Esophagus squamous epithelium (tissue), 5 donors: ENCODE measurements around the gene MDM1. TPM values are rescaled to one million over a fixed set of nuclear protein-coding genes. Genes with fewer than 3 reads are reported as not detected.

Experiments
- DNase-seq: peaks from one replicate; lab custom pipeline; 2025; lab: John Stamatoyannopoulos, UW
- H3K27ac ChIP-seq, 4 donors: fragments of 200-600 bp; sonication (generic); one replicate each; pipeline ENCODE4 v1.5.1; 2016 to 2019; ENCODE audit warnings: mild to moderate bottlenecking in 1 of 4
- H3K27me3 ChIP-seq, 4 donors: fragments of 200-600 bp; sonication (generic); 1 replicate in 3 of 4; 2 replicates in 1 of 4; pipeline versions ENCODE4 v1.5.1 to v1.6.0; 2017 to 2021; ENCODE audit warnings: antibody characterized with exemption in 1 of 4
- H3K36me3 ChIP-seq, 3 donors: fragments of 200-600 bp; sonication (generic); one replicate each; pipeline ENCODE4 v1.5.1; 2016 to 2019
- H3K4me1 ChIP-seq, 3 donors: fragments of 200-600 bp; sonication (generic); one replicate each; pipeline ENCODE4 v1.5.1; 2017 to 2019
- H3K4me3 ChIP-seq, 4 donors: fragments of 200-600 bp; sonication (generic); 1 replicate in 3 of 4; 2 replicates in 1 of 4; pipeline ENCODE4 v1.5.1; 2016 to 2019; ENCODE audit warnings: mild to moderate bottlenecking in 2 of 4, moderate library complexity in 1 of 4
- H3K9me3 ChIP-seq, 3 donors: fragments of 200-600 bp; sonication (generic); one replicate each; pipeline ENCODE4 v1.5.1; 2016 to 2019
- CTCF ChIP-seq, 6 experiments: fragments of 450-650 bp in 4 of 6; fragments of 200-600 bp in 2 of 6; sonication (generic) in 2 of 6; IDR thresholded peaks; one replicate each; pipeline ENCODE4 v1.5.1; 2016 to 2019; ENCODE audit warnings: antibody characterized with exemption in 6 of 6, mild to moderate bottlenecking in 4 of 6, moderate library complexity in 4 of 6
- POLR2A ChIP-seq, 4 donors: fragments of 450-650 bp; IDR thresholded peaks; one replicate each; pipeline ENCODE4 v1.6.1; 2017; ENCODE audit warnings: antibody characterized with exemption in 4 of 4, mild to moderate bottlenecking in 4 of 4, moderate library complexity in 3 of 4
- WGBS, 2 donors: methylation state at CpG; one replicate each; pipeline ENCODE4 v1.1.5; 2018; 5-methylcytosine and 5-hydroxymethylcytosine counted together
- intact Hi-C: fragments of 100-400 bp; cut with DNase I; formaldehyde crosslinking; loops from one replicate; pipeline ENCODE4 v1.15.0; 2022
- total RNA-seq, 4 donors: library from RNA; depleted of rRNA; stranded (reverse); fragments of >200 nt; gene quantifications; one replicate each; pipeline ENCODE4 v1.1.0, GENCODE V29; 2016
- donor health status: DM: yes; HTN: yes; CAD: no.

Gene MDM1
- total RNA-seq, 4 donors from 2014 or later, result 8.0 to 14.1 (median 10.5) TPM

- Histone ChIP-seq H3K4me1 (no peaks in the 10 kb centered on the region), H3K36me3 (no peaks in the 10 kb centered on the region), H3K9me3 (no peaks in the 10 kb centered on the region), H3K4me3 (no peak overlapping the region), H3K27me3 (no peaks in the 10 kb centered on the region), H3K27ac (no peak overlapping the region)
- 77 to 85% methylated on average over 2 of the region's 2 CpGs for WGBS, 2 donors
- no peak for DNase-seq
- no peak for TF ChIP-seq CTCF (IDR thresholded peaks at IDR 0.05)
- no peak for TF ChIP-seq POLR2A (IDR thresholded peaks at IDR 0.05)
- intact Hi-C loops, result no loop called here
These were observed 62.4 kb downstream of the MDM1 start for GRCh38 chr12:68269779-68270178.

GRCh38 chr12:68268967-68269366 is 63.2 kb downstream of the MDM1 start:
- Histone ChIP-seq H3K9me3 (no peaks in the 10 kb centered on the region), H3K4me3 (no peak overlapping the region), H3K4me1 (no peaks in the 10 kb centered on the region), H3K27me3 (no peaks in the 10 kb centered on the region), H3K27ac (no peak overlapping the region), H3K36me3 (no peaks in the 10 kb centered on the region)
- DNase-seq, result no peak
- intact Hi-C loops, result no loop called here
- no peak for TF ChIP-seq CTCF (IDR thresholded peaks at IDR 0.05)

- H3K36me3 ChIP-seq, result no peaks in the 10 kb centered on the region
- H3K4me1 ChIP-seq, result no peaks in the 10 kb centered on the region
- H3K27me3 ChIP-seq, result no peaks in the 10 kb centered on the region
- H3K9me3 ChIP-seq, result no peaks in the 10 kb centered on the region
- no peak for TF ChIP-seq POLR2A (IDR thresholded peaks at IDR 0.05)
- no peak for TF ChIP-seq CTCF (IDR thresholded peaks at IDR 0.05)
- no peak for DNase-seq
- 51 to 73% methylated on average over 6 of the region's 6 CpGs for WGBS, 2 donors
- H3K4me3 ChIP-seq, result no peak overlapping the region
- H3K27ac ChIP-seq, result no peak overlapping the region
- intact Hi-C loops, result no loop called here
These were observed 64.2 kb downstream of the MDM1 start for GRCh38 chr12:68267892-68268396.

- WGBS, 2 donors, result 89 to 100% methylated on average over 2 of the region's 2 CpGs
- Histone ChIP-seq H3K36me3 (no peaks in the 10 kb centered on the region), H3K4me1 (peaks cover 0 to 3% (median 0%) of the 10 kb centered on the region in 3 donors), H3K4me3 (no peak overlapping the region), H3K9me3 (no peaks in the 10 kb centered on the region), H3K27me3 (no peaks in the 10 kb centered on the region), H3K27ac (no peak overlapping the region)
- TF ChIP-seq POLR2A (IDR thresholded peaks at IDR 0.05) (no peak), CTCF (IDR thresholded peaks at IDR 0.05) (no peak)
- DNase-seq, result no peak
- intact Hi-C loops, result no loop called here
These were observed 67.3 kb downstream of the MDM1 start for GRCh38 chr12:68264857-68265256.

- DNase-seq, result no peak
- Histone ChIP-seq H3K27ac (no peak overlapping the region), H3K36me3 (no peaks in the 10 kb centered on the region), H3K27me3 (no peaks in the 10 kb centered on the region), H3K9me3 (no peaks in the 10 kb centered on the region), H3K4me1 (peaks cover 0 to 8% (median 0%) of the 10 kb centered on the region in 3 donors), H3K4me3 (no peak overlapping the region)
- TF ChIP-seq POLR2A (IDR thresholded peaks at IDR 0.05), result no peak
- TF ChIP-seq CTCF (IDR thresholded peaks at IDR 0.05), result no peak
- 80 to 83% methylated on average over 7 of the region's 7 CpGs for WGBS, 2 donors
- intact Hi-C loops, result no loop called here
These were observed 67.9 kb downstream of the MDM1 start for GRCh38 chr12:68264158-68264855.
